ENCODE data around the gene YIPF5.

Gene YIPF5

DNA sequence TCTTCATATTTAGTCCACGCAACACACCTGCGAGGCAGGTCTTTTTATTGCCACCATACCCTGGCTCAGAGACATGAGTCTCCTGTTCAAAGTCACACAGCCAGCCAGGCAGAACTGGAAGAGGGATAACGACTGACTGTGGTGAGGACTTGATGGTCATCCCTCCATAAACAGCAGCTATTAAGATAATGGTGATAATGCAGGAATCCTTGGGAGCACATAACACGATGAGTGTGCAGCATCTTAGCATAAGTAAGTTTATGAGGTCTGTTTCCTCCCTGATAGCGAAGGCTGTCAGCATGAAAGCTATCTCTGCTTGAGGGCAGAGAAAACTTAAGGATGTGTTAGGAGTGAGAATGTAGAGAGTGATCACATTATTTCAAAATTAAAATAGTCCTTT lies 31.1 kb upstream of the YIPF5 start:
- TF ChIP-seq, protein P1, sequence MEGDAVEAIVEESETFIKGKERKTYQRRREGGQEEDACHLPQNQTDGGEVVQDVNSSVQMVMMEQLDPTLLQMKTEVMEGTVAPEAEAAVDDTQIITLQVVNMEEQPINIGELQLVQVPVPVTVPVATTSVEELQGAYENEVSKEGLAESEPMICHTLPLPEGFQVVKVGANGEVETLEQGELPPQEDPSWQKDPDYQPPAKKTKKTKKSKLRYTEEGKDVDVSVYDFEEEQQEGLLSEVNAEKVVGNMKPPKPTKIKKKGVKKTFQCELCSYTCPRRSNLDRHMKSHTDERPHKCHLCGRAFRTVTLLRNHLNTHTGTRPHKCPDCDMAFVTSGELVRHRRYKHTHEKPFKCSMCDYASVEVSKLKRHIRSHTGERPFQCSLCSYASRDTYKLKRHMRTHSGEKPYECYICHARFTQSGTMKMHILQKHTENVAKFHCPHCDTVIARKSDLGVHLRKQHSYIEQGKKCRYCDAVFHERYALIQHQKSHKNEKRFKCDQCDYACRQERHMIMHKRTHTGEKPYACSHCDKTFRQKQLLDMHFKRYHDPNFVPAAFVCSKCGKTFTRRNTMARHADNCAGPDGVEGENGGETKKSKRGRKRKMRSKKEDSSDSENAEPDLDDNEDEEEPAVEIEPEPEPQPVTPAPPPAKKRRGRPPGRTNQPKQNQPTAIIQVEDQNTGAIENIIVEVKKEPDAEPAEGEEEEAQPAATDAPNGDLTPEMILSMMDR (IDR thresholded peaks at IDR 0.05) = no peak
- Histone ChIP-seq H3K4me1 (peaks cover 0 to 25% (median 15%) of the 10 kb centered on the region in 4 donors), H3K9me3 (no peaks in the 10 kb centered on the region), H3K4me3 (no peak overlapping the region), H3K36me3 (no peaks in the 10 kb centered on the region), H3K27me3 (no peaks in the 10 kb centered on the region), H3K27ac (no peak overlapping the region)
- DNase-seq = no peak
- intact Hi-C loops (cut with DNase I; ENCODE audit: low total_unique reads) = loop anchor here (5.0 kb wide), 2 partner anchors 1626 to 1846 kb away; no protein-coding TSS in a partner anchor

DNA sequence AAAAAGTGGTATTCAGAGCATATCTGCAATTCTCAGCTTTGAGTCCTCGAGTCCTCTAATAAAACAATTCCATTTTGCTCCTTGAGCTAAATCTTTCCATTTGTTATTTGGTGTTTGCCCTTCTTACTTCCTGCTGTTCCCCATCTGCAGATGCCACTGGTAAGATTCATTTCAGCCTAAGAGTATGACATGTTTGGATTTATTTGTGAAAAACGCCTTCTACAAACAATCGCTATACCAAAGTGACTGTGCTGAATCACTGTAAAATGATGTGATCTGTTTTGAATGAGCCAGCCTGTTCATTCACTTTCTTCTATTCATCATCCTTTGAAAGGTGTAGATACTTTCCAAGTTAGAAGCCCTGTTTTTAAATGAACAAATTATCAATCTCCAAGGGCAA lies 27.9 kb upstream of the YIPF5 start:
- intact Hi-C loops (cut with DNase I; ENCODE audit: low total_unique reads) = no loop called here
- TF ChIP-seq, protein P1 (IDR thresholded peaks at IDR 0.05) = no peak
- Histone ChIP-seq H3K4me3 (no peak overlapping the region), H3K27ac (no peak overlapping the region), H3K9me3 (no peaks in the 10 kb centered on the region), H3K36me3 (no peaks in the 10 kb centered on the region), H3K27me3 (peaks cover 0 to 7% of the 10 kb centered on the region in 2 donors), H3K4me1 (no peaks in the 10 kb centered on the region)
- DNase-seq = no peak

DNA sequence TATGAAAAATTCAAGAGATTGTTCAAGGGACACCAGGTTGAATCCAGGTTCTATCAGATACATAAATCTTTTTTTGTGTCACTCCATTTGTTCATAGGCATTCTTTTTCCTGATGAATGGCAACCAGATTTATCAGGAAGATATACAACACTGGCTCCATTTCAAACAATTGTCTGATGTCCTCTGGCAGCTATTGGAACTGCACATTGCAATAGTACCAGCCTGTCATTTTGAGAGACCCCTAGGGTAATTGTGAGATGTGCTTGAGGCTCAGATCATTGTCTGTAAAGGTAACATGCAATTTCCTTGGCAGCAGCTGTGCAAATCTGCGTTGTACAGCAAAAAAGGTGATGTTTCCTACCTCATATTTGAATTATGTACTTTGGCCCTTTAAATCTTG lies 26.2 kb upstream of the YIPF5 start:
- H3K36me3 ChIP-seq = no peaks in the 10 kb centered on the region
- H3K4me3 ChIP-seq = no peak overlapping the region
- H3K9me3 ChIP-seq = no peaks in the 10 kb centered on the region
- no peak overlapping the region for H3K27ac ChIP-seq
- DNase-seq = no peak
- TF ChIP-seq, protein P1 (IDR thresholded peaks at IDR 0.05) = no peak
- intact Hi-C loops (cut with DNase I; ENCODE audit: low total_unique reads) = no loop called here
- H3K4me1 ChIP-seq = no peaks in the 10 kb centered on the region
- H3K27me3 ChIP-seq = peaks cover 0 to 10% of the 10 kb centered on the region in 2 donors

DNA sequence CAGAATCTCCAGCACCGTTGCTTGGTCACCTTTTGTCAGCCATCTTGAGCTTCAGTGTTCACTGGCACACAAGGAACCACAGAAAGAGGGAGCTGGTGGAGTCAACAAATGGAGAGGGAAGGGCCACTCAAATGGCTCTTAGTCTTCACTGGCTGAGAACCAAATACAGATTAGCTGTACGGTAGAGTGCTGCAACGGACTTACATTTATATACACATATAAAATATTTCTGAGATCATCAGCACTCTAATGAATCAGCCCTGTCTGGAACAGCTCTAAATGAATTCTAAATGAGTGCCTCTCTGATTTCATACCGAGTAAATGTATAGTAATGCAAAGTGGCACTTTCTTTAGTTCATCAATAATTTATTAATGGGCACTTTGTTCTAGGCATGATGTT lies 25.0 kb upstream of the YIPF5 start:
- H3K9me3 ChIP-seq = no peaks in the 10 kb centered on the region
- H3K27ac ChIP-seq = no peak overlapping the region
- peaks cover 0 to 10% of the 10 kb centered on the region in 2 donors for H3K27me3 ChIP-seq
- no peak overlapping the region for H3K4me3 ChIP-seq
- no peak for DNase-seq
- no peaks in the 10 kb centered on the region for H3K4me1 ChIP-seq
- intact Hi-C loops (cut with DNase I; ENCODE audit: low total_unique reads) = no loop called here
- TF ChIP-seq, protein P1 (IDR thresholded peaks at IDR 0.05) = no peak
- H3K36me3 ChIP-seq = no peaks in the 10 kb centered on the region

DNA sequence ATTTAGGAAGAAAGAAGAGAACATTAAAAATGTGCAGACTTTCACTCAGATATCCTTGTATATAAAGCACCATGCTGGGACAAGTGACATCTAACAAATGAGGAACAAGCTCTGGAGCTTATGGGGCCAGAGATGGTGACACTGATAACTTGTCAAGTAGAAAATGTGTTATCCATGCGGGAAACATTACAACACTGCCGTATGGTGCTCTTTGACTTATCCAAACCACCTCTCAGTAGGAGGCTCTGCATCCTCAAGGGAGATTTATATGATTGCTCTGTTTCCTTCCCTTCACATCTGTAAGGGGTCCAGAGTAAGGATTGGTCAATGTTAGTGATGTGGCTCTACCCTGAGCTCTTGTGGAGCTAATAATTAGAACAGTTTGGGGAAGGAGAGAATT lies 23.7 kb upstream of the YIPF5 start:
- H3K9me3 ChIP-seq = no peaks in the 10 kb centered on the region
- H3K27ac ChIP-seq = no peak overlapping the region
- H3K4me3 ChIP-seq = no peak overlapping the region
- TF ChIP-seq, protein P1 (IDR thresholded peaks at IDR 0.05) = no peak
- H3K4me1 ChIP-seq = no peaks in the 10 kb centered on the region
- intact Hi-C loops (cut with DNase I; ENCODE audit: low total_unique reads) = no loop called here
- DNase-seq = no peak
- peaks cover 0 to 10% of the 10 kb centered on the region in 2 donors for H3K27me3 ChIP-seq
- no peaks in the 10 kb centered on the region for H3K36me3 ChIP-seq

DNA sequence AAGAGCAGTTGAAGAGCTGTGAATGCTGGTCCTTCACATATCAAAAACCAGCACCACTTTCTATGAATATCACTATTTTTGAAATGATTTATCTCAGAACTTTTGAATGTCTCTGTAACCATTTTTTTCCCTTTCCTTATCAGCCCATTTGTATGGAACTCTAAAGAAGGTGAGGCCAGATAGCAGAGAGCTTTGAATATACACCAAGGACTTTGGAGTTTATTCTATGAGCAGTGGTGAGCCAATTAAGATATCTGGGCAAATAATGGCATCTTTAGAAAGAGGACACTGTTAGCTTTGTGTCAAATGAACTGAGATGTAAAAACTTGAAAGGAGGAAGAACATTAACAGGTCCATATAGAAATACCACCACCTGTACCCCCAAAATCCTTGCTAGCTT lies 22.2 kb upstream of the YIPF5 start:
- Histone ChIP-seq H3K9me3 (no peaks in the 10 kb centered on the region), H3K4me1 (peaks cover 0 to 4% (median 3%) of the 10 kb centered on the region in 4 donors), H3K36me3 (no peaks in the 10 kb centered on the region), H3K27me3 (peaks cover 0 to 10% of the 10 kb centered on the region in 2 donors), H3K4me3 (no peak overlapping the region), H3K27ac (no peak overlapping the region)
- no peak for DNase-seq
- intact Hi-C loops (cut with DNase I; ENCODE audit: low total_unique reads) = no loop called here
- TF ChIP-seq, protein P1 (IDR thresholded peaks at IDR 0.05) = no peak
